GM18526 (cell line): ENCODE measurements around the gene CD38.

Experiments
- POLR2A ChIP-seq: IDR thresholded peaks from 3 replicates; pipeline ENCODE4 v1.6.1; 2011; ENCODE audit not compliant: insufficient read length; ENCODE audit errors: extremely low read depth

The CD38 gene

GRCh38 chr4:15754323-15754722 is 23.8 kb upstream of the CD38 start:
- TF ChIP-seq POLR2A = no peak

GRCh38 chr4:15755321-15756155 is 22.6 kb upstream of the CD38 start:
- no peak for TF ChIP-seq POLR2A

- no peak for TF ChIP-seq POLR2A
These were observed 21.7 kb upstream of the CD38 start for GRCh38 chr4:15756361-15756861.

- TF ChIP-seq POLR2A = no peak
These were observed 21.1 kb upstream of the CD38 start for GRCh38 chr4:15757054-15757453.

GRCh38 chr4:15758294-15758693 is 19.8 kb upstream of the CD38 start:
- TF ChIP-seq POLR2A = no peak

- TF ChIP-seq POLR2A = no peak
These were observed 12.7 kb upstream of the CD38 start for GRCh38 chr4:15765391-15765790.

- no peak for TF ChIP-seq POLR2A
These were observed 12.0 kb upstream of the CD38 start for GRCh38 chr4:15765910-15766697.

- no peak for TF ChIP-seq POLR2A
These were observed 11.3 kb upstream of the CD38 start for GRCh38 chr4:15766821-15767220.

- no peak for TF ChIP-seq POLR2A
These were observed 8.9 kb upstream of the CD38 start for GRCh38 chr4:15769202-15769601.

GRCh38 chr4:15771216-15772058 is 6.7 kb upstream of the CD38 start:
- no peak for TF ChIP-seq POLR2A

GRCh38 chr4:15774020-15774420 is 4.1 kb upstream of the CD38 start:
- TF ChIP-seq POLR2A = no peak

GRCh38 chr4:15776871-15777648 is 1.1 kb upstream of the CD38 start:
- TF ChIP-seq POLR2A = no peak

GRCh38 chr4:15777697-15778288 is 335 bp upstream of the CD38 start:
- no peak for TF ChIP-seq POLR2A

GRCh38 chr4:15779306-15779705 is 1.2 kb downstream of the CD38 start:
- TF ChIP-seq POLR2A = no peak

- TF ChIP-seq POLR2A = no peak
These were observed 1.7 kb downstream of the CD38 start for GRCh38 chr4:15779809-15780208.
